HG03457 (cell line): ENCODE data around the gene ANKRD27.
"Not testable (repeated sequence)": the region's sequence is repeated elsewhere in the genome, so short reads cannot be mapped to it uniquely, and the experiment has no call there.

Experiments
- ATAC-seq: cut with Tn5 transposase; IDR thresholded peaks from one replicate; pipeline ENCODE4 v1.9.1; 2021; ENCODE audit warnings: moderate number of reproducible peaks; ENCODE audit not compliant: unreplicated experiment

Gene ANKRD27

GRCh38 chr19:32656379-32656778 lies 18.6 kb downstream of the ANKRD27 start:
- ATAC-seq: not testable (repeated sequence)

- ATAC-seq: no peak
Measured at GRCh38 chr19:32653599-32653915, 21.4 kb downstream of the ANKRD27 start.

GRCh38 chr19:32652894-32653598 lies 21.9 kb downstream of the ANKRD27 start:
- ATAC-seq: no peak

- ATAC-seq: not testable (repeated sequence)
Measured at GRCh38 chr19:32652331-32652730, 22.6 kb downstream of the ANKRD27 start.

DNA sequence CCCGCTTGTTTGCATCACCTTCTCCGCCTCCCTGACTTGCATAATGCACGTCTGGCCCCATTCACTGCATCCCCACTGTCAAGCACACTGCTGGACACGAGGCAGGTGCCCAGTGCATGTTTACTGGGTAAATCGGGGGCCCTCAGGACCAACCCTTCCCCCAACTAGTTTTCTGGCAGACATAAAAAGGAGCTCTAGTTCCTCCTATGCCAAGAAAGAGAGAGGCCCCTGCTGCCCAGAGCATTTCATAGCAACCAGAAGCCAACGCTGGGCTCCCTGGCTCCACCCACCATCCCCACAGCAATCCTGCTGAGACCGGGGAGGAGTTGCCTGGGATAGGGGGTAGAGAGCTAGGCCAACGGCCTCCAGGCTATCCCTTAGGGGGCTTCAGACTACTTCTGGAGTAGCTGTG lies 23.2 kb downstream of the ANKRD27 start:
- no peak for ATAC-seq

- no peak for ATAC-seq
Measured at GRCh38 chr19:32650671-32651070, 24.3 kb downstream of the ANKRD27 start.

DNA sequence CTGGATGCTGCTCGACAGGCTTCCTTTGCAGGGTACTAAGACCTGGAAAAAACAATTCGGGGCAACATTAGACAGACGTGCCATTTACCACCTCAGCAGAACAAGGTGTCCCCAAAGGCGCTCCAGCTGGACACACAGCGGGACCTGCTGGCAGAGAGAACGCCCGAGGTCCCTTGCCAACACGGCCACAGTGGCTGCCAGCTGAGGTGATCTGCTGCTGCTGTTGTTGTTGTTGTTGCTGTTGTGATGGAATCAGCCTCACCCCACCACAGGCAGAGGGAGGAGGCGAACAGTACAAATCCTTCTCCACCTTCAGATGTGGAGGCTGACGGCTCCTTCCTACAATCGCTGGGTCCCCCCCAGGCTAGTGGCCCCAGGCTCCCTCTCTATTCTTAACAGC lies 25.2 kb downstream of the ANKRD27 start:
- no peak for ATAC-seq

DNA sequence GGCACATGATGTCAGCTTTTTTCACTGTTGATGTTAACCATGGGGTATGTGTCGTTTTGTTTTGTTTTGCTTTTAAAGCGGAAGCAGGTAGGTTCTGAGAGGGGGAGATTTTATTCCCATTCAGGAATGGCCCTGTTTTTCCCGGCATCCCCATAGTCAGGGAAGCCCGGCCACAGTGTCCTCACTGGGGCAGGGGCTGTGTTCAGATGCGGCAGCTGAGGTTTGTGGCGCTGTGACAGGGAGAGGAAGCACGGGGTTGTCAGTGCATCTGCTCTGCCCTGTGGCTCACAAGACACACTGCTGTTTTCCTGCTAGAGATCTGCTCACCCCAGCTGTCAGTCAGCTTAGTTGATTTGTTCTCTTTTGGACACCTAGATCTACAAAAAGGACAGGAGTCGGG lies 27.6 kb downstream of the ANKRD27 start:
- no peak for ATAC-seq

- ATAC-seq: no peak
Measured at GRCh38 chr19:32646556-32646955, 28.4 kb downstream of the ANKRD27 start.

GRCh38 chr19:32642771-32643170 lies 32.2 kb downstream of the ANKRD27 start:
- ATAC-seq: no peak

GRCh38 chr19:32638625-32639024 lies 36.4 kb downstream of the ANKRD27 start:
- no peak for ATAC-seq

DNA sequence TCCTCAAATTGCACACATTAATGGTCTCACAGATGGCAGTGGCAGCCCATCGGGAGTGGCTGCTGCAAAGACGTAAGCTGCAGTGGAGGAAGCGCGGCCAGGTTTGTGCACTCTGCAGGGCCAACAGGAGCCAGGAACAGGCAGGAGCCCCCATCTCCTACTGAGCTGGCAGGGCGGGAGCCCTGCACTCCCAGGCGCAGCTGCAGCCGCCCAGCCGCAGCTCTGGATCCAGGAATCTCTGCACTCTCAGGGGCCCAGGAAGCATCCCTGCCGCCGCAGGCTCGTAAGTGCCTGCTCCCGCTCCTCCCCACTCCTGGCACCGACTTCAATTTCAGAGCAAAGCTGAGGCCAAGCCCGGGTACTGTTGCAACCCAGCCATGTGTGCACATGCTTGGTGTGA lies 37.5 kb downstream of the ANKRD27 start:
- no peak for ATAC-seq

- ATAC-seq: no peak
Measured at GRCh38 chr19:32631381-32631780, 43.6 kb downstream of the ANKRD27 start.

GRCh38 chr19:32630338-32630737 lies 44.6 kb downstream of the ANKRD27 start:
- no peak for ATAC-seq

DNA sequence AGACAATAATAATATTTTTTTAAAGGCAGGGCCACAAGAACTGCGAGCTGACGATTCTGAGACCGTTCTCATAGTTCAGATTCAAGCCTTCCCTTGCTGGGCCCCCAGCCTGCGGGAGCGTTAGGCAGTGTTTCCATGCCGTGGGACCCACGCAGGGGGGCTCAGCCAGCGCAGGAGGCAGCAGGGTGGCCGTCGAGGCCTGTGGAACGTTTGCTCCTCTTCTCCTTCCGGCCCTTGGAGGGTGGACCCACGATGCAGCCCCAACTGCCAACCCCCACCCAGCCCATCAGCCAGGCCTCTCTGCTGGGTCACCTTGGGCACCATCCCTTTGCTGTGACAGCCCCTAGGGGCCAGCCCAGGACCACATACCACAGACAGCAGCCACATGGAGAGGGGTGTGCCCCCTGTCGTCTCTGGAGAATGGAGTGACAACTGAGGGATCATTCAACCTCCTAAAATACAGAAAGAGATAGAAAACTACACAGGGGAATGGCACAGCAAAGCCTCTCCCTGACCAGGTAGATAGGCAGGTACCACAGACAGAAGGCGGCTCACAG lies 47.2 kb downstream of the ANKRD27 start:
- ATAC-seq: no peak

GRCh38 chr19:32626969-32627368 lies 48.0 kb downstream of the ANKRD27 start:
- ATAC-seq: no peak

DNA sequence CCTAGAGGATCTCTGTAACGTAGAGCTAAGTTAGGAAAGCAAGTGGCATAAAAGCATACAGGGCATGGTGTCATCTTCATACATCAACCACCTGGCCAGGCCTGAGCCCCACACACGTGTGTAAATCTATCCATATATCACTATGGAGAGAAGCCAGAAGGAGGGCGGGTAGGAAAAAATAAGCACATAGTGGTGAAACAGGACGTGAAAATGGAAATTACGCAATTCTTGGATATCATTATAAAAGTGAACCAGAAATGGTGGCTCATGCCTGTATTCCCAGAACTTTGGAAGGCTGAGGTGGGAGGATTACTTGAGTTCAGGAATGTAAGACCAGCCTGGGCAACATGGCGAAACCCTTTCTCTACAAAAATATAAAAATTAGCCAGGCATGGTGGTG lies 50.6 kb downstream of the ANKRD27 start:
- no peak for ATAC-seq

DNA sequence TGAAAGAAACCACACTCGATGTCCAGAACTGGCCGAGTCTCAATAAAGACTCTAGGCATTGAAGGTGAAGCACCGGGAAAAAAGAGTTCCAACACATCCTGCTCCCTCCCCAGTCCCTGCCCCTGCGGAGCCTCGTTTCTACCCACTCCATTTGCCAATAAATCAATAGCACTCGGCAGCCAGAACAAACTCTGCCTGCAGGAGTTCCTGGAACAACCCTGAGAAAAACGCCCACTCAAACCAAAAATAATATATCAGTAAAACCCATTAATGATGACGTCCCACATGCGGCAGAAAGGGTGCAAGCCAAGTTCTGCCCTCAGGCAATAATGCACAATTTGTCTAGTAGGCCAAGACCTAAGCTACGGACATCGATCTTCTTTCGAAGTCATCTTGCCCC lies 53.0 kb downstream of the ANKRD27 start:
- no peak for ATAC-seq

DNA sequence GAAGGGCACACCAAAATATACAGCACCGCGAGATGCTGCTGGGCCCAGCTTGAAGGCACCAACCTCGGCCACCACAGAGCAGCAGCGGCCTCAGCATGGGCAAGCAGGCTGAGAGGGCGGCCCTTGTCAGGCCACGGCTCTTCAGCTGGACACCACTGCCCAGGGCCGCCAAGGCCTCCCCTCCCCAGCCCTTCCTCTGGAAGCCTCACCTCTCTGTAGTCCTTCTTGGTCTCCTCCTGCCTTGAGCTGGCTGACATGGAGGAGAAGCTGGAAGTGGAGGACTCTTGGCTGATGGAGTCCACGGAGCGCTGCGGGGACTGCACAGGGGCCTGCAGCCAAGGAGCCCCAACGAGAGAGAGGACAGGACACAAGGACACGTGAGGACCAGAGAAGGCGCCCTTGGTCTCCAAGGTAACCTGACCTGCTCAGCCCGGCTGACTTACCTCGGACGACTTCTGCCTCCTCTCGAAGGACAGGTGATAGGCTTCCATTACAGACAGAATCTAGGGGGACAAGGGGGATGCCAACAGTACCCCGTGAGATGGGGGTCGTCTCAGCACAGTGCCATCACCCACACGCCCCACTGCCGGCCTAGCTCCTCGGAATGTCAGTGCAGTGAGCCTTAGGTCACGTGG lies 55.8 kb downstream of the ANKRD27 start:
- ATAC-seq: no peak

- no peak for ATAC-seq
Measured at GRCh38 chr19:32615569-32615968, 59.4 kb downstream of the ANKRD27 start.

- ATAC-seq: no peak
Measured at GRCh38 chr19:32614916-32615315, 60.1 kb downstream of the ANKRD27 start.

DNA sequence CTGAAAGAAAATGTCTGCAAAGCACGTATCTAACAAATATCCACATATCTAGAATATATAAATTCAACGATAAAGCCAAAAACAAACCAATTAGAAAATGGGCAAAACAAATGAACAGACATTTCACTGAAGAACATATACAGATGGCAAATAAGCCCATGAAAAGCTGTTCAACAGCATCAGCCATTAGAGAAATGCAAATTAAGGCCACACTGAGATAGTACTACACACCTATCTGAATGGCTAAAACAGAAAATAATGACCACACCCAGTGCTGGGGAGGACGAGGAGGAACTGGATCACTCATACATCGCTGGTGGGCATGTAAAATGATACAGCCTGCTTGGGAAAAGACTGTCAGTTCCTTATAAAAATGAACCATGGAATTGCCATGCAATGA lies 62.0 kb downstream of the ANKRD27 start:
- no peak for ATAC-seq

GRCh38 chr19:32611161-32611560 lies 63.8 kb downstream of the ANKRD27 start:
- no peak for ATAC-seq
